HG03159 (cell line): Measurements from ENCODE around the gene RASSF1.

ENCODE experiments used
- ATAC-seq: cut with Tn5 transposase; IDR thresholded peaks from one replicate; pipeline ENCODE4 v1.9.1; 2021; ENCODE audit warnings: mild to moderate bottlenecking, moderate library complexity; ENCODE audit not compliant: unreplicated experiment

RASSF1 gene

DNA sequence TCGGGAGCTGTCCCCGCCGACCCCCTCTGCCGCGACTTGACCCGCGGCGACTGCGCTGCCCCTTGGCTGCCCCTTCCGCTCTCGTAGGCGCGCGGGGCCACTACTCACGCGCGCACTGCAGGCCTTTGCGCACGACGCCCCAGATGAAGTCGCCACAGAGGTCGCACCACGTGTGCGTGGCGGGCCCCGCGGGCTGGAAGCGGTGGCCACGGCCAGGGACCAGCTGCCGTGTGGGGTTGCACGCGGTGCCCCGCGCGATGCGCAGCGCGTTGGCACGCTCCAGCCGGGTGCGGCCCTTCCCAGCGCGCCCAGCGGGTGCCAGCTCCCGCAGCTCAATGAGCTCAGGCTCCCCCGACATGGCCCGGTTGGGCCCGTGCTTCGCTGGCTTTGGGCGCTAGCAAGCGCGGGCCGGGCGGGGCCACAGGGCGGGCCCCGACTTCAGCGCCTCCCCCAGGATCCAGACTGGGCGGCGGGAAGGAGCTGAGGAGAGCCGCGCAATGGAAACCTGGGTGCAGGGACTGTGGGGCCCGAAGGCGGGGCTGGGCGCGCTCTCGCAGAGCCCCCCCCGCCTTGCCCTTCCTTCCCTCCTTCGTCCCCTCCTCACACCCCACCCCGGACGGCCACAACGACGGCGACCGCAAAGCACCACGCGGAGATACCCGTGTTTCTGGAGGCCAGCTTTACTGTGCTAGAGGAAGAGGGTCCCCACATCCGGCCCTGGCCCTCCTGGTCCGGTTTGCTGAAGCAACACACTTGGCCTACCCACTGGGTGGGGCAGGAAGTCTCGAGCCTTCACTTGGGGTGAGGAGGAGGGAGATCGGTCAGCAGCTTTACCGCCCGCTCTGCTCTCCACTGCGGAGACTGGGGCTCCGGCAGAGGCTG is at the start of gene RASSF1:
Gene RASSF1 (minus strand): TSS at position 389 of the 882 bp plus-strand sequence. CDS start 31 bp downstream, at position 358.
- ATAC-seq = no peak

DNA sequence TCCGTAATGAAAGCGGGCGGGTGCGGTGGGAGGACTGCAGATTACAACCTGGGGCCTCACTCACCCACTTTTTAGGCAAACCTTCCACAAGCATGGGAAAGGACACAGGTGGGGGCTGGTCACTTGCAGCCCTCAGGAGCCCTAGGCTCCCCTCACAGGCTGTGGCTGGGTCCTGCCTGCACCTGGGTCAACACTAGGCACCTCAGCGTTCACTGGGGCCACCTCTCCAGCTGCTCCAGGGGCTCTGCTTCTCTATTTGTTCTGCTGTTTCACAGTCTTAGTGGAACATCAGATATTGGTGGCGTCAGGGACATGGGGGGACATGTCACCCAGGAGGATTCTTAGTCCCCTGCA is 48.8 kb upstream of the RASSF1 start:
- no peak for ATAC-seq

- no peak for ATAC-seq
These were observed 48.2 kb upstream of the RASSF1 start for GRCh38 chr3:50388720-50389413.

GRCh38 chr3:50388016-50388719 is 47.5 kb upstream of the RASSF1 start:
- no peak for ATAC-seq

- ATAC-seq = no peak
These were observed 45.1 kb upstream of the RASSF1 start for GRCh38 chr3:50385754-50386153.

DNA sequence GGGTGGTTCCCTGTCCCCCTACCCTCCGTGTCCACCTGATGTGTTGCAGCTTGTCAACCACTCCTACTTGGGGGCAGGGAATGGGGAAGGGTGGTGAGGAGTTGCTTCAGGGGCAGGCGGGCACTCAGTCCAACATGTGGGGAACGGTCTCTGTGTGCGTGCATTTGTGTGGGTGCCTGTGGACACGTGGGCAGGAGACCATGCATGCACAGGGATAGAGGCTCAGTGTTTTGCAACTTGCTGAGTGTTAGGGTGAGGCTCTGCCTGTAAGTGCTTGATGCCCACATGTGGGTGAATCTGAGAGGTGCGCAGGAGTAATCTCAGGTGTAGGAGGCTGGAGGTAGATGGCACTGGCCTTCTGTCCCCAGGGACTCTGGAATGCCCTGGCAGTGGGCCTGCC is 43.1 kb upstream of the RASSF1 start:
- no peak for ATAC-seq

DNA sequence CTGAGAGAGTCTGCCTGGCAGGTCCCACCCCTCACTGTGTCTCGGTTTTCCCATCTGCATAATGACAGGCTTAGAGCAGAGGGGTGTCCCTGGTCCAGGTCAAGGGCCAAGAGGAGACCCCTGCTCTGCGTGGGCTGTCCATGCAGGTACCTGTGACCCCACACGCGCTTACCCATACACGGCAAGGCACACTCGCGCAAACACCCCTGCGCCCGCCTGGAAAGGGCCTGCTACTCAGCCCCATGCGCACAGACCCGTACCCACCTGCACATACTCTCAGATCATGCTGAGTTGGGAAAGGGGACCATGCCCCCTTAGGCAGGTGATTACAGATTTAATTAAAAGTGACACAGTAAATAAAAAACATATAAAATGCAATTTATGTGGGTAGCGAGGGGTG is 42.1 kb upstream of the RASSF1 start:
- no peak for ATAC-seq

DNA sequence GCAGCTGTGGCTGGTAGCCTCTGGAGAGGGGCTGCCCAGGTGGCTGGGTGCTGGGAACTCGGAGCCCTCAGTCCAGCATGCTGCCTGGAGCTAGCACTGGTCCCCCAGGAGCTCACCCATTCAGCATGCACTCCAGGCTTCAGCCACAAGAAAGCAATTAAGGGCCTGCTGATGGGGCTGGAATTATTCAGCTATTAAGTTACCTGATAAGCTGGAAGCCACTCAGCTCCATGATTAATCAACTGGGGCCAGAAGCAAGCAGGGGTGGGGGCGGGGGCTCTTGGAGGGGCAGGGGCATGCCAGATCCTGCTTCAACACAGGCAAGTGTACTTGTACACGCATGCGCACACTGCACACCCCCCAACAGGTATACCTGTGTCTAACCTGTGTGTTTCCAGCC is 40.7 kb upstream of the RASSF1 start:
- no peak for ATAC-seq

DNA sequence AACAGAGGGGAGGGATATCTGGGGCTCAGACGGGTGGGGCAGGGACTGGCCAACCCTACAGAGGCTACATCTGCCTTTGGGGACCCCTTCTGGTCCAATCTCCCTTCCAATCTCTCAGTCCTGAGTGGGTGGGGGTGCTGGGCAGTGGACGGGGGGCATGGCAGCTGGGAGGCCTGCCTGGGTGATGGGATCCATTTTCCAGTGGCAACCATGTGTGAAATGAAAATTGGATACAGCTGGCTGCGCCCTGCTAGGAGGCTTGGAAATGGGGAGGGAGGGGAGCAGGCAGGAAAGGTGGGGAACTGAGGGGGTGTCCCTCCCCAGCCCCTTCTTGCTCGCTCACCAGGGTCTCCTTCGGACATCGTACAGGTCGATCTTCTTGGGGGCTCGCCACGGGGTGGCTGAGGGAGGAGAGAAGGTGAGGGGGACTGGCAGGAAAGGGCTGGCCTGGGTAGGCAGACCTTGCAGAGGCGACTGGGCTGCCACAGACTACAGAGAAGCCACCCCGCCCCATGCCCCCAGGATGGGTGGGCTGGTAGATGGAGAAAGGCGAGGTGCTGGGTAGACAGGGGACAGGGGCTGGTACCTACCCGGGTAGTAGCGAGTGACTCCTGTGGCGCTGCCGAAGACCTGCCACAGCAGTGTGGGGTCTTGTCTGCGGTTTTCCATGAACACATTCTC is 39.9 kb upstream of the RASSF1 start:
- no peak for ATAC-seq

- no peak for ATAC-seq
These were observed 38.1 kb upstream of the RASSF1 start for GRCh38 chr3:50378757-50379156.

DNA sequence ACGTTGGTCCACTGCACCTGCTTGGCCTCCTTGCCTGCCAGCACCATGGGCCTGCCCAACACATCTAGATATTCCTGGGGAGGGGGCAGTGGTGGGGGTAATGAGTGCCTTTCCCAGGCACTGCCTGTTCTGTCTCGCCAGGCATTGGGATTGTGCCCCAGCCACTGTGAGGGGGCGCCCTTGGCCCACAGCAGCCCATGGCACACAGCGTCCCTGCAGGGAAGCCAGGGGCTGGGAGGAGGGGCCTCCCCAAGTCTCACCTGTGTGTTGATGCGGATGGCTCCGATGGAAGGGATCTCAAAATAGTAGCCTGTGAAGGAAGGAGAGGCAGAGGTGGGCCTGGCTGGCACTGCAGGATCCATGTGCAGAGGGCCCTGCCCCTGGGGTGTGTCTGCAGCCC is 37.4 kb upstream of the RASSF1 start:
- no peak for ATAC-seq

DNA sequence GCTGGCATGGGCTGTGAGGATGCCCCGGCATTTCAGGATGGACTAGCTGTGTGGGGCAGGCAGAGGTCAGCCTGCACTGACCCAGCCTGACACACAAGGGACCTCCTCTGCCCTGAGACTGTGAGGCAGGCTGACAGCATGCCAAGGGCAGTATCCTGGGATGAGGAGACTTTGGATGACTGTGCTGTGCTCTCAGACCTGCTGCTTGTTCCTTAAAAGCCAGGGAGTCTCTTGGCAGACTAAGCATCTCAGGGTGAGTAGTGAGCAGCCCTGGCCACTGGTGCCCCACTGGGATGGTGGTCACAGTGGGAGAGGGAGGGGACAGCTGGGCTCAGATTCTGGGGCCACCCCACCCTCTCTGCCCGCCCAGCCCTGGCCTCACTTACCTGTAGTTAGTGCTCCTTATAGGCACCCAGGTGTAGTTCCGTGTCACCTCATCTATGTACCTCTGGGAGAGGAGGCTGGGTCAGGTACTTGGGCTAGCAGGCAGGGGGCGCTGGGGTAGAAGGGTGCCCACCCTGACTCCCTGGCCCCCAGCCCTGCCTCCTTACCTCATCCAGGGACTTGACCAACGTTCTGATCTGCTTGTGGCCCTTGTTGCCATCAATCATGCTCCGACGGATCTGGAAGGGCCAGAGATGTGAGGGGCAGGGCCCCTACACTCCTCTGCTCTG is 34.8 kb upstream of the RASSF1 start:
- no peak for ATAC-seq

DNA sequence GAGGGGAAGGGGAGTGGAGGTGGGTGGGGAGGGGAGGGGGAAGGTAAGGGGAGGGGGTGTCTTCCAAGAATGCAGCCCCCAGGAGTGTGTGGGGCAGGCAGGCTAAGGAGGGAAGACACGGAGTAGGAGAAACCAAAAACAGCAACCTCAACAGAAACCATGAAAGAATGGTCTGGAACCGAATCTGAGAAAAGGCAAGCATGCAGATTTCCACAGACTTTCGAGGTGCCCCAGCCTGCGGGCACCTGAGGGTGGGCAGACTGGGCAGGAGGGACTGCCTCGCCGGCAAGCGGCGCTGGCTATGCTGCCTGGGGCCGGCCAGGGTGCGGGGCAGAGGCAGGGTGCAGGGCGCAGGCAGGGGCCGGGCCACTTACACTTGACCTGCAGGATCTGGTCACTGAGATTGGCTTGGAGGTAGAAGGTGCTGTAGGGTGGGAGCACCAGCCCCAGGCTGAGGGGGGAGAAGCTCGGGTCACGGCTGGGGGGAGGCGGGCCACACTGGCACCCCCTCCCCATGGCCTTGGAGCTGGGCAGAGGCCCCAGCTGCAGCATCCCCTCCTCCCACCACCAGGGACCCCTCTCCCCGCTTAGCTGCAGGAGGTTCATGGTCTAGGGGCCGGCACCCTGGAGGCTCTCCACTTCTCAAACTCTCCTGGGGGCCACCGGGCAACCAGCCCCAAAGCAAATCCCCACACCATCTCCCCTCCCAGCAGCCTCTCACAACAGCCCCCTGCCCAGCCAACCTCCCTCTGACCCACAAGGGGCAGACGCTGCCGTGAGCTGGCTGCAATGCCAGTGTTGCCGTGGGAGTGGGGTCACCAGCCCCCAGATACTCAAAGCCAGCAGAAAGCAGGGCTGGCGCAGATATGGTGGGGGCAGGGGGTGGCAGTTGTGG is 34.0 kb upstream of the RASSF1 start:
- ATAC-seq = no peak

- ATAC-seq = no peak
These were observed 32.8 kb upstream of the RASSF1 start for GRCh38 chr3:50373146-50374051.

- ATAC-seq = no peak
These were observed 31.7 kb upstream of the RASSF1 start for GRCh38 chr3:50372349-50372748.

DNA sequence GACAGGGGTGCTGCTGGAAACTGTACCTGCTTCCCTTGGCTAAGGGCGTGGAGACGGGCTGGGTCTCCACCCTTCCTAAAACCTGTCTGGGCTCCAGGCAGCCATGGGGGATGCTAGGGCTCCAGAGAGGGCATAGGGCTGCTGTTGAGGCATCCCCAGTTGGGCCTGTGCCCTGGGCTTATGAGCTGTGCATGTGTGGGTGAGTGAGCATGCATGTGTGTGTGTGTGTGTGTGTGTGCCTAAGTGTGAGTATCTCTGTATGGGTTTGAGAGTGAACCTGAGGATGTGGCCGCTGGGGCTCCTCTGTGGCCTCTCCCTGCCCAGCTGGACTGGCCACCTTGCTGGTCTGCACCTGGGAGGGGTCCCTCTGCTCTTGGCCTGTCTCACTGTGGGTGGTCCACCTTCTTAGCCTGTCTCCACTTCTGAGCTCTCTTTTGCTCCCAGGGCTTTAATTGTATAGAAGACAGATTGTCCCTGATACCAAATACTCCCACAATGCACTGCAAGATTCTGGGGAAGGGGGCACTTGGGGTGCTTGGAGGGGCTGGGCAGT is 30.6 kb upstream of the RASSF1 start:
- ATAC-seq = no peak

- ATAC-seq = no peak
These were observed 30.0 kb upstream of the RASSF1 start for GRCh38 chr3:50370594-50370993.

GRCh38 chr3:50369012-50369670 is 28.5 kb upstream of the RASSF1 start:
- no peak for ATAC-seq
